ENCODE measurements around the gene PHRF1. TPM values are rescaled to one million over a fixed set of nuclear protein-coding genes. Genes with fewer than 3 reads are reported as not detected.

Gene PHRF1
- total RNA-seq, 1 experiment from 2014 or later = 42.3 TPM

DNA sequence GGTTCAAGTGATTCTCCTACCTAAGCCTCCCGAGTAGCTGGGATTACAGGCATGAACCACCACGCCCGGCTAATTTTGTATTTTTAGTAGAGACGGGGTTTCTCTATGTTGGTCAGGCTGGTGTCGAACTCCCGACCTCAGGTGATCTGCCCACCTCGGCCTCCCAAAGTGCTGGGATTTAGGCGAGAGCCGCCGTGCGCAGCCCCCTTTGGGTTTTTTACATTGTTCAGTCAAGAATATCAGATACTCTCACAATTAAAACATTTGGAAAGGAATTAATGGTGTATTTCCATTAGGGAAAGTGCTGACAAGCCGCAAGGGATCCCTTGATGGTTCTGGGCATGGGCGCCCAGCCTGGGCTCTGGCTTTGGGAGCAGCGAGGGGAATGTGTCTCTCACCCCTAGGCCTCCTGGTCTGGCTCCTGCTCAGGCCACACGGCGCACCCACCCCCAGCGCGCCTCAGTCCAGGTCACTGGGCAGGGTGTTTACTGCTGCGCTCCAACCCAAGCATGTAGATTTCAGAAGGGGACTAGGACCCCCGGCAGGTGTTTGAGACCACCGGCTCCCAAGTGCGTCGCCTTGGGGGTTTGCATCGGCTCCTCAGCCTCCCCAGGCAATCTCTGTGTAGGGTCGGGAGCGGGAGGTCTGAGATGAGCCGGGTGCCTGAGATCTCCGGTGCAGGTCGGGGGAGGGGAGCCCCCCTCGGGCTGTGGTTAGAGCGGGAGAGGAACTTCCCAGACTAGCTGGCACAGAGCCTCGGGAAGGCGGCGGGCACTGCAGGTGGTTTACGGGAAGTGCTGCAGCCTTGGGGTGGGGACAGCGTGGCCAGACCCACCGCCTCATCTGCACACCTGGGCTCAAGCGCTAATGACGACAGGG lies 40.3 kb downstream of the PHRF1 start:
- Mint-ChIP-seq H3K27me3 (ENCODE audit: unreplicated experiment) (no peaks in the 10 kb centered on the region), H3K4me3 (ENCODE audit: low read depth, unreplicated experiment) (peak overlapping the region; percentile 85), H3K4me1 (ENCODE audit: low read depth, unreplicated experiment) (no peaks in the 10 kb centered on the region), H3K9me3 (ENCODE audit: low read depth, unreplicated experiment) (no peaks in the 10 kb centered on the region), H3K36me3 (ENCODE audit: insufficient read depth, unreplicated experiment) (peaks cover 79% of the 10 kb centered on the region), H3K27ac (ENCODE audit: unreplicated experiment) (peak overlapping the region; percentile 74)
- intact Hi-C loops (cut with micrococcal nuclease; ENCODE audit: unreplicated experiment) = no loop called here
- BruUV-seq (replicated peaks) = TSS peak; percentile 88
- CTCF ChIA-PET = no interaction called here
- no peak for DNase-seq
- TF ChIP-seq, protein P1, sequence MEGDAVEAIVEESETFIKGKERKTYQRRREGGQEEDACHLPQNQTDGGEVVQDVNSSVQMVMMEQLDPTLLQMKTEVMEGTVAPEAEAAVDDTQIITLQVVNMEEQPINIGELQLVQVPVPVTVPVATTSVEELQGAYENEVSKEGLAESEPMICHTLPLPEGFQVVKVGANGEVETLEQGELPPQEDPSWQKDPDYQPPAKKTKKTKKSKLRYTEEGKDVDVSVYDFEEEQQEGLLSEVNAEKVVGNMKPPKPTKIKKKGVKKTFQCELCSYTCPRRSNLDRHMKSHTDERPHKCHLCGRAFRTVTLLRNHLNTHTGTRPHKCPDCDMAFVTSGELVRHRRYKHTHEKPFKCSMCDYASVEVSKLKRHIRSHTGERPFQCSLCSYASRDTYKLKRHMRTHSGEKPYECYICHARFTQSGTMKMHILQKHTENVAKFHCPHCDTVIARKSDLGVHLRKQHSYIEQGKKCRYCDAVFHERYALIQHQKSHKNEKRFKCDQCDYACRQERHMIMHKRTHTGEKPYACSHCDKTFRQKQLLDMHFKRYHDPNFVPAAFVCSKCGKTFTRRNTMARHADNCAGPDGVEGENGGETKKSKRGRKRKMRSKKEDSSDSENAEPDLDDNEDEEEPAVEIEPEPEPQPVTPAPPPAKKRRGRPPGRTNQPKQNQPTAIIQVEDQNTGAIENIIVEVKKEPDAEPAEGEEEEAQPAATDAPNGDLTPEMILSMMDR (IDR thresholded peaks at IDR 0.05; ENCODE audit: unreplicated experiment) = no peak

DNA sequence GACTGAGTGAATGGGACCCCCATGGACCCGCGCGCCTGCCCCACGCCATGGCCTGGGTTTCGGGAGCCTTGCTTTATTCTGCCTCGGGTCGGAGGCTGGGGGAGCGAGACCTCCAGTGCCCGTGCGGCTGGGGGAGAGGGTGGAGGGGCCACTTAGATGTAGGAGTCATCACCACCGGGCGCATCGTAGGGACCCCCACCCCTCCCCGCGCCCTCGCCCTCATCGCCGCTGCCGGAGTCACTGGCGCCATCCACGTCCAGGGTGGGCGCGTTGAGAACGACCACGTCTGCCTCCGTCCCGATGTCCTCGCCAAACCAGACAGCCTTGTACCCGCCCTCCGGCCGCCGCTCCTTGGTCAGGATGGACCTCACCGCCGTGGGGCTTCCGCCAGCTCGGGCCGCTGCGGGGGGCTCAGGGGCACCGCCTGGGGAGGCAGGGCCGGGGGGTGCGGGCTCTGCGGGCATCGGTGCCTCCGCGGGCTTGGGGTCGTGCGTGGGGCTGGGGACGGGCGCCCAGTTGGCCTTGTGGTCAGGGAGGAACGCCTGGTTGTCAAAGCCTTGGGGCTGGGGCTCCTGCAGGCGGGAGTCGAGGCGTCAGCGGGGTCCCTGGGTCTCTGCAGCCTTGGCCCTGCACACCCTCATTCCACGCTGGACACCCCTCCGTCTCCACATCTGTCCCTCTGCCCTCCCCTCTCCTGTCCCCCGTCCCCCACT lies 41.1 kb downstream of the PHRF1 start:
- intact Hi-C loops (cut with micrococcal nuclease; ENCODE audit: unreplicated experiment) = no loop called here
- H3K9me3 Mint-ChIP-seq (ENCODE audit: low read depth, unreplicated experiment) = no peaks in the 10 kb centered on the region
- CTCF ChIA-PET = no interaction called here
- H3K36me3 Mint-ChIP-seq (ENCODE audit: insufficient read depth, unreplicated experiment) = peaks cover 71% of the 10 kb centered on the region
- TF ChIP-seq, protein P1 (IDR thresholded peaks at IDR 0.05; ENCODE audit: unreplicated experiment) = no peak
- H3K4me3 Mint-ChIP-seq (ENCODE audit: low read depth, unreplicated experiment) = no peak overlapping the region
- H3K4me1 Mint-ChIP-seq (ENCODE audit: low read depth, unreplicated experiment) = no peaks in the 10 kb centered on the region
- H3K27me3 Mint-ChIP-seq (ENCODE audit: unreplicated experiment) = no peaks in the 10 kb centered on the region
- DNase-seq = no peak
- no TSS peak for BruUV-seq (replicated peaks)
- no peak overlapping the region for H3K27ac Mint-ChIP-seq (ENCODE audit: unreplicated experiment)

GRCh38 chr11:617912-618682 lies 41.8 kb downstream of the PHRF1 start:
- TF ChIP-seq, protein P1 (IDR thresholded peaks at IDR 0.05; ENCODE audit: unreplicated experiment) = no peak
- Mint-ChIP-seq H3K4me1 (ENCODE audit: low read depth, unreplicated experiment) (peaks cover 1% of the 10 kb centered on the region), H3K36me3 (ENCODE audit: insufficient read depth, unreplicated experiment) (peaks cover 64% of the 10 kb centered on the region), H3K27me3 (ENCODE audit: unreplicated experiment) (no peaks in the 10 kb centered on the region), H3K27ac (ENCODE audit: unreplicated experiment) (no peak overlapping the region), H3K9me3 (ENCODE audit: low read depth, unreplicated experiment) (no peaks in the 10 kb centered on the region), H3K4me3 (ENCODE audit: low read depth, unreplicated experiment) (no peak overlapping the region)
- CTCF ChIA-PET = no interaction called here
- intact Hi-C loops (cut with micrococcal nuclease; ENCODE audit: unreplicated experiment) = no loop called here
- BruUV-seq (replicated peaks) = no TSS peak
- no peak for DNase-seq

DNA sequence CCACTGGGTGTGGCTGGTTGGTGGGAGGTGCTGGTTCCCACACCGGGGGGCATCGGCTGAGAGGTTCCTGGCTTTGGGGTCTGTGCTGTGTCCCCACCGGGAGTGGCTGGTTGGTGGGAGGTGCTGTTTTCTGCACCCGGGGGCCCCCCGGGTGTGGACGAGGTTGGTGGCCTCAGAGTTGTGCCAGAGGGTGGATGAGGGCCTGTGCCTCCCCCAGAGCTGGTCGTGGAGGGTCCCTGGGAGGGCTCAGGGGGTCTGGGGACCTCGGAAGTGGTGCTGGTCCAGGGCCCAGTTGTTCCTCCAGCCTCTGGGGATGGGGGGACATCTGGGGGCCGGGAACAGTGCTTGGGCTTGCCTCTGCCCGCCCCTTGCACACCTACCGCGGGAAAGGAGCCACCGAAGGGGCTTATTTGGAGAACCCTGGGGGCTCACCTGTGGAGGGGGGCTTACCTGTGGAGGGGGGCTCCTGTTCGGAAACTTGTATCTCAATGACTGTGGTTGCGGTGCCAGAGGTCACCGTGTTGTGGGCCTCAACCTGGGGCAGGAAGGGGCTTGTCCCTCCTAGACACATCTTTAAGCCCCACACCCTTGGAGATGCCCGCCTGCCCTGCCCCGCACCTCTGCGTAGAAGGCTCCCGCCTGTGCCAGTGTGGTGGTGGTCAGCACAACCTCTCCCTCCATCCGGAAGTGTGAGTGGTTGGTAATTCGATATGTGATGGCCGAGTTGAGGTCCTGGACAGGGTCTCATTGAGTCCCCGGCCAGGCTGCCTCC lies 42.8 kb downstream of the PHRF1 start:
- intact Hi-C loops (cut with micrococcal nuclease; ENCODE audit: unreplicated experiment) = no loop called here
- no peaks in the 10 kb centered on the region for H3K9me3 Mint-ChIP-seq (ENCODE audit: low read depth, unreplicated experiment)
- no peak overlapping the region for H3K27ac Mint-ChIP-seq (ENCODE audit: unreplicated experiment)
- BruUV-seq (replicated peaks) = no TSS peak
- DNase-seq = no peak
- no peak overlapping the region for H3K4me3 Mint-ChIP-seq (ENCODE audit: low read depth, unreplicated experiment)
- CTCF ChIA-PET = no interaction called here
- H3K27me3 Mint-ChIP-seq (ENCODE audit: unreplicated experiment) = no peaks in the 10 kb centered on the region
- peaks cover 10% of the 10 kb centered on the region for H3K4me1 Mint-ChIP-seq (ENCODE audit: low read depth, unreplicated experiment)
- TF ChIP-seq, protein P1 (IDR thresholded peaks at IDR 0.05; ENCODE audit: unreplicated experiment) = no peak
- H3K36me3 Mint-ChIP-seq (ENCODE audit: insufficient read depth, unreplicated experiment) = peaks cover 65% of the 10 kb centered on the region

All from Calu3 (cell line).